ENCODE data around the gene CFAP68. TPM values are rescaled to one million over a fixed set of nuclear protein-coding genes. Genes with fewer than 3 reads are reported as not detected.
A peak's percentile ranks its signal among the peaks of the same experiment; 100 is the strongest.

Gene CFAP68
- total and polyA plus RNA-seq, 2 of the 13 experiments (the other 11 are each of a cell fraction or from before 2014, with no cell fraction given): 22.2 to 25.6 TPM

- TF ChIP-seq TIGD3 (CRISPR knock-in tag; IDR thresholded peaks at IDR 0.05; ENCODE audit: borderline replicate concordance) (no peak), SALL2 (CRISPR knock-in tag; IDR thresholded peaks at IDR 0.05) (no peak), KLF9 (CRISPR knock-in tag; IDR thresholded peaks at IDR 0.05; ENCODE audit: low read depth) (no peak), PATZ1 (CRISPR knock-in tag; IDR thresholded peaks at IDR 0.05) (0 out of 2 replicates have a peak, but pooled peaks have one; percentile 18), ZNF660 (CRISPR knock-in tag; IDR thresholded peaks at IDR 0.05; ENCODE audit: borderline replicate concordance, low read depth) (no peak), FOSL2 (CRISPR knock-in tag; IDR thresholded peaks at IDR 0.05) (peak; percentile 51; the same call in 1 of the 2 replicates), ZNF562 (CRISPR knock-in tag; IDR thresholded peaks at IDR 0.05; ENCODE audit: borderline replicate concordance) (no peak), KDM3A (CRISPR knock-in tag; IDR thresholded peaks at IDR 0.05; ENCODE audit: low read depth) (no peak), NCOA2 (CRISPR knock-in tag; IDR thresholded peaks at IDR 0.05) (peak; percentile 78), TEAD3 (CRISPR knock-in tag; optimal IDR thresholded peaks at IDR 0.05; ENCODE audit: borderline replicate concordance) (peak; percentile 92), SOX5 (CRISPR knock-in tag; IDR thresholded peaks at IDR 0.05; ENCODE audit: borderline replicate concordance) (peak; percentile 82), ZNF619 (CRISPR knock-in tag; IDR thresholded peaks at IDR 0.05) (no peak), NFE2L1 (CRISPR knock-in tag; IDR thresholded peaks at IDR 0.05; ENCODE audit: borderline replicate concordance) (no peak), ZFP1 (CRISPR knock-in tag; IDR thresholded peaks at IDR 0.05) (no peak), RARG (CRISPR knock-in tag; IDR thresholded peaks at IDR 0.05; ENCODE audit: low read depth) (no peak), PAF1 (CRISPR knock-in tag; IDR thresholded peaks at IDR 0.05) (no peak), HDAC2 (CRISPR knock-in tag; IDR thresholded peaks at IDR 0.05) (peak; percentile 76), DMAP1 (CRISPR knock-in tag; IDR thresholded peaks at IDR 0.05) (peak; percentile 38; the same call in 1 of the 2 replicates), HNF4G (IDR thresholded peaks at IDR 0.05; ENCODE audit: borderline replicate concordance, low read depth, low read length) (peak; percentile 74; the same call in 1 of the 2 replicates), HNF4G (CRISPR knock-in tag; IDR thresholded peaks at IDR 0.05; ENCODE audit: borderline replicate concordance, low read depth) (peak; percentile 46; the same call in 1 of the 2 replicates), ZFP37 (CRISPR knock-in tag; IDR thresholded peaks at IDR 0.05; ENCODE audit: borderline replicate concordance) (no peak), ZNF749 (CRISPR knock-in tag; IDR thresholded peaks at IDR 0.05; ENCODE audit: borderline replicate concordance) (no peak), ZNF782 (CRISPR knock-in tag; IDR thresholded peaks at IDR 0.05; ENCODE audit: borderline replicate concordance) (no peak), ZSCAN9 (CRISPR knock-in tag; IDR thresholded peaks at IDR 0.05; ENCODE audit: borderline replicate concordance) (no peak), HMG20A (CRISPR knock-in tag; IDR thresholded peaks at IDR 0.05; ENCODE audit: borderline replicate concordance) (peak; percentile 81), TFDP2 (CRISPR knock-in tag; IDR thresholded peaks at IDR 0.05) (no peak), HCFC1 (IDR thresholded peaks at IDR 0.05; ENCODE audit: low read depth, low read length) (no peak), NFIB (CRISPR knock-in tag; IDR thresholded peaks at IDR 0.05; ENCODE audit: borderline replicate concordance) (no peak), MAFK (conservative IDR thresholded peaks at IDR 0.05 in 1 of 2, IDR thresholded peaks at IDR 0.05 in 1 of 2; ENCODE audit: low read length in 2 of 2) (no peak), TARDBP (CRISPR knock-in tag; IDR thresholded peaks at IDR 0.05) (peak; percentile 67; the same call in 1 of the 2 replicates)
Measured at GRCh38 chr11:111840143-111840542, 39.2 kb upstream of the CFAP68 start (continued).
